Stimulated activated CD4-positive, alpha-beta T cell treated with anti-CD3 and anti-CD28 coated beads, TNF-alpha, amount 100 ng/mL, for 4 hours (primary cell): ENCODE data around the gene TERB1.
A peak's percentile ranks its signal among the peaks of the same experiment; 100 is the strongest.
"Not testable (repeated sequence)": the region's sequence is repeated elsewhere in the genome, so short reads cannot be mapped to it uniquely, and the experiment has no call there.

Experiments
- DNase-seq, 3 experiments: peaks; one replicate each; pipeline ENCODE4 v3.0.0-alpha.2; 2020; ENCODE audit warnings: low read depth in 3 of 3

The TERB1 gene

DNA sequence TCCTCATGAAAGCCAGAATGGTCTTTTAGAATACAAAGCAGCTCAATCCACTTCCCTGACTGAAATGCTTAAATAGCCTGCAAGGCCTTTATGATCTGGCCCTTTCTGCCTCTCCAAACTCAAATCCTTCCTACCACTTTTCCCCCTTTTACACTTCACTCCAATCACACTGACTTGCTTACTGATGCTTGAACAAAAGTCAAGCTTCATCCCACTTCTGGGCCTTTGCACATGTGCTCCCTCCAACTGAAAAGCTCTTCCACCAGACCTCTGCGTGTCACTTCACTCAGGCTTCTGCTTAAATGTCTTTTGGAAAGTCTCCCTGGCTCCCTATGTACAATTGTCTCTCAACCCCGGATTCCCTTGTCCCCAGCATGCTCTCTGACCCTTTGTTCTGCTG, 13.3 kb upstream of the TERB1 start:
- no peak for DNase-seq

GRCh38 chr16:66811043-66811442, 9.7 kb upstream of the TERB1 start:
- no peak for DNase-seq

DNA sequence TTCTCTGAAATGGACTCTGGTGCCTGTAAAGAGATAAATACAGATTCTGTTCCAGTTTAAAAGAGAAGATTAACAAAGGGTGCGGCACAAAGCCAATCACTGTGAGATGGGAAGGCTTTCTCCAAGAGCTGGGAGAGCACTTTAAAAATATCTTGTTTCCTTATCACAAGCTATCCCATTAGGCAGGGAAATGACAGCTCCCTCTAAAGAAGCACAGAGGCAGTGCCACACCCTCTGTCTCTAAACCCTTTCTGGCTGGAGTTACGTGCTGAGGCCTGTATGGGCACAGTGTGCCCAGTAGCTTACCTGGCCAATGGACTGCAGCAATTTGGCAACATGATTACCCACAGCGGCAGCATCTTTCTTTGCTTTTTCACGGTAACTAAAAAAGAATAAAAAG, 9.0 kb upstream of the TERB1 start:
- DNase-seq: no peak

DNA sequence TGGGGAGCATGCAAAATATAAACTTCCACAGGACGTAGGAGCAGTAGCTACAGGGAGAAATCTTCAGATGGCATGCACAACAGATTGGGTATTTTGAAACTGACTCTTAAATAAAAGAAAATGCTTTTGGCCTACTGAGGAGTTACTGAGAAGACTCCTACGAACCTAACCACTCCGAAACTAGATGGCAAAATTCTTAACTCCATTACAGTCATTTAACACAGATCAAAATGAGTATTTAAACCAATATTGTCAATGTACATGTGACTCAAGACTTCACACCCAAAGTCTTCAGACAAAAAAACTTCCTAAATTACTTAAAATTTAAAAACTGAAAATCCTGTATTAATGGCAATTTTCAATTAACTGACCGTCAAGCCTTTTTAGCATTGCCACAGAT, 8.4 kb upstream of the TERB1 start:
- no peak for DNase-seq

DNA sequence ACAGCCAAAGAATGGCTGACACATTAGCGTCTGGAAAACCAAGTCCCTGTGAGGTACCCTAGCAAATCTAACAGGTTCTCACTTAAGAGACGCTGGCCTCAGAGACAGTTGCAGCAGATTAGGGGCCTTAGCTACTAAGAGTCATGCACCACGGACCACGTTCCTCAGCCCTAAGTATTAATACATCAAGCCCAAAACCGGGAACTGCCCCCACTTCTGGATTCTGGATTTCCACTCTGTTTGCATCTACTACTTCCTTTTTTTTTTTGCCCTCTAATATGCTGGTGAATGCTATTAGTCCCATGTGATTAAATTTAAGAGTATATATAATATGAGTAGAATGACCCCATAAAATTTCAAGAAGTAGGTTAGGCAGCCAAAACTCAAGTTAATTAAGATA, 775 bp upstream of the TERB1 start:
- no peak for DNase-seq

- no peak for DNase-seq
Measured at GRCh38 chr16:66800856-66801255, 528 bp downstream of the TERB1 start.

DNA sequence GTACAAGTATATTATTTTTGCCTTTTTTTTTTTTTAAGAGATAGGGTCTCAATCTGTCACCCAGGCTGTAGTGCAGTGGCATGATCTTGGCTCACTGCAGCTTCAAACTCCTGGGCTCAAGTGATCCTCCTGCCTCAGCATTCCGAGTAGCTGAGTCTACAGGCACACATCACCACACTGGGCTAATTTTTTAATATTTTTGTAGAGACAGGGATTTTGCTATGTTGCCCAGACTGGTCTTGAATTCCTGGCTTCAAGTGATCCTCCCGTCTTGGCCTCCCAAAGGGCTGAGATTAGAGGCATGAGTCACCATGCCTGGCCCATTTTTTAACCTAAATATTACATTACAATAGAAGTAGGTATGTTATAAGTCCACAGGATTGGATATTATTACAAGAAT, 3.2 kb downstream of the TERB1 start:
- DNase-seq: no peak

DNA sequence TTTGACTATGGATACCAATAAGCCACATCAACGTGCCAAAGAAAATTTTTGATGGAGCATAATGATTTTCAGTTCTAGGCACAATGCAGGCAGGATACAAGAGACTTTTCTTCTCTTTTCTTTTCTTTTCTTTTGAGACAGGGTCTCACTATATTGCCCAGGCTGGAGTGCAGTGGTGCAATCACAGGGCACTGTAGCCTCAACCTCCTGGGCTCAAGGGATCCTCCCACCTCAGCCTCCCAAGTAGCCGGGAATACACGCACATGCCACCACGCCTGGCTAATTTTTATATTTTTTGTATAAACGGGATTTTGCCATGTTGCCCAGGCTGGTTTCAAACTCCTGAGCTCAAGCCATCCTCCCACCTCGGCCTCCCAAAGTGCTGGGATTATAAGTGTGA, 7.4 kb downstream of the TERB1 start:
- DNase-seq: not testable (repeated sequence)

DNA sequence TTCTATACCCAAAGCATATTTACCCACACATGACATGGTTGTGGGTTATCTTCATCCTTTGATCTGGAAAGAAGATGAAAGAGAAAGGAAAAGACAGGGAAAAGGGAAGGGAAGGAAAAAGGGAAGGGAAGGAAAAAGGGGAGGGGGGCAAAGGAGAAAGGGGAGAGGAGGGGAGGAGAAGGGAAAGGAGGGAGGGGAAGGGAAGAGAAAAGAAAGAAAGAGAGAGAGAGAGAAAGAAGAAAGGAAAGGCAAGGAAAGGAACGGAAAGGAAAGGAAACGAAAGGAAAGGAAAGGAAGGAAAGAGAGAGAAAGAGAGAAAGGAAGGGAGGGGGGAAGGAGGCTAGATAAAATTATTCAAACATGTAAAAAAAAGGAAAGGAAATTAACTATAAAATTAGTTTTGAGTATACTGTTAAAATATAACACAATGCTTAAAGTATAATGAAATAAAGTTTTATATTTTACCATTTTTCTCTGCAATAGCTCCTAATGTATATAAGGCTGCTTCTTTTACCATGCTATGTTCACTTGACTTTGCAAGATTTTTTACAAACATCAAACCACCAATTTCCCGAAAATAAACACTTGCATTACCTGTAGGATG, 11.2 kb downstream of the TERB1 start:
- no peak for DNase-seq

- no peak for DNase-seq
Measured at GRCh38 chr16:66787427-66787826, 14.0 kb downstream of the TERB1 start.

DNA sequence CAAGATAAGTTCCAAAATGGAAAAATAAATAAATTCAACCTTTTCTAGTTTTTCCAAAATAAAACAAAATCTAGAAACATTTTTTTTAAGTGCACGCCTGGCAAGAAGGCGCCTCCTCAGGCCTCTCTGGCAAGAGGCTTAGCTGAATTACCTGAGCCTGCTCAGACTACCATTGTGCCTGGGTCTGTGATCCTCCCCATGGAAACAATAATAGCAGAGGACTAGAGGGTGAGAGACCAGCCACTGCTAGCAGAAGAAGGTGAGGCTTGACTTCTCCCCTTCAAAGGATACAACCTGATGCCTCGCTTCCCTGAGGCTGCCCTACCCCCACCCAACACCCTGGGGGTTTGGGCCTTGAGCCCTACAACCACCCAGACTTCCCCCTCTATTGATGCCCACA, 14.8 kb downstream of the TERB1 start:
- no peak for DNase-seq

- DNase-seq: no peak
Measured at GRCh38 chr16:66776457-66776856, 24.9 kb downstream of the TERB1 start.

GRCh38 chr16:66774981-66775380, 26.4 kb downstream of the TERB1 start:
- DNase-seq: no peak

DNA sequence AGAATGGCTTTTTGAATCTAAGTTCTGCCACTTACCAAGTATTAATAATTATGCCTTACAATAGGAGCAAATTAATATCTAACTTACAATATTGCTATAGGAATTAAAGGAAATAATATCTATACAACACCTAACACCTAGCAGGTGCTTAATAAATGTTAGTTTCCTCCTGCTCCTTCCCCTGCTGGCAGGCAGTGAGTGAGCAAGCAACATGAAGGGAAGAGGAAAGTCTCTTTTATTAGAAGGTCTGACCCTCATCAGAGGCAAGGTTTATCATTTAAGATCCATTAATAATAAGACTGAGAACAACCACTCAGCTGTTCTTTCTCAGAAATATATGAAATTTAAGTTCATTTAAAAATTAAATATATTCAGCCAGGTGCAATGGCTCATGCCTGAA, 43.3 kb downstream of the TERB1 start:
- no peak for DNase-seq

GRCh38 chr16:66754819-66755218, 46.6 kb downstream of the TERB1 start:
- DNase-seq: no peak

GRCh38 chr16:66754211-66754610, 47.2 kb downstream of the TERB1 start:
- no peak for DNase-seq

DNA sequence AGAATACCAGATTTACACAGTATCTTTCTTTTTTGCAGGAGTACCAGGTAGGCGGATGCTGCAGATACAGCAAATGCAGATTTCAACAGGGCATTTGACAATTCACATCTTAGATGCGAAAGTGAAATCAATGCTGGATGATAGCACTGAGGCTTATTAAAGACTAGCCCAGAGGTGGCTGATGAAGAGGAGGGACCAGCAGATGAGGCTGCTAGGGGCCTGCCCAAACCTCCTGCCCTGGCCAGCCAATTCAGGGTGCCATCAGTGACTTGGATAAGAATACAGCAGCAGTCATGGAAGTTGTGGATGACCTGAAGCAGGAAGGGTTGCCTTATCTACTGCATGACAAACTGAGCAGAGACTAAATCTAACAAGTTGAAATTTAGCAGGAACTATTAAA, 48.4 kb downstream of the TERB1 start:
- no peak for DNase-seq

GRCh38 chr16:66752379-66752778, 49.0 kb downstream of the TERB1 start:
- no peak for DNase-seq

DNA sequence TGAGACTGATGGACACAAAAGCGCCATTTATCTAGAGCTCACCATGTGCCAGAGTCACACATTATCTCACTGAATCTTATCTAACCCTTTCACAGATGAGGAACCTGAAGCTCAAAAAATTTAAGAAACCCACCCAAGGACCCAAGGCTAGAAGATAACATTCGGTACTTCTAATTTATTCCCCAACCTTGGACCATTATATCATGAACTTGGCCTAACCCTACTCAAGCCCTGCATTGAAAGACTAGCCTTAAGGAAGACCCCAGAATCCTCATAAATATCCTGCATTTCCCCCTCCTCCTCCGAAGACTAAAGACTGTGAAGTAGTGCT, 49.4 kb downstream of the TERB1 start:
- no peak for DNase-seq

DNA sequence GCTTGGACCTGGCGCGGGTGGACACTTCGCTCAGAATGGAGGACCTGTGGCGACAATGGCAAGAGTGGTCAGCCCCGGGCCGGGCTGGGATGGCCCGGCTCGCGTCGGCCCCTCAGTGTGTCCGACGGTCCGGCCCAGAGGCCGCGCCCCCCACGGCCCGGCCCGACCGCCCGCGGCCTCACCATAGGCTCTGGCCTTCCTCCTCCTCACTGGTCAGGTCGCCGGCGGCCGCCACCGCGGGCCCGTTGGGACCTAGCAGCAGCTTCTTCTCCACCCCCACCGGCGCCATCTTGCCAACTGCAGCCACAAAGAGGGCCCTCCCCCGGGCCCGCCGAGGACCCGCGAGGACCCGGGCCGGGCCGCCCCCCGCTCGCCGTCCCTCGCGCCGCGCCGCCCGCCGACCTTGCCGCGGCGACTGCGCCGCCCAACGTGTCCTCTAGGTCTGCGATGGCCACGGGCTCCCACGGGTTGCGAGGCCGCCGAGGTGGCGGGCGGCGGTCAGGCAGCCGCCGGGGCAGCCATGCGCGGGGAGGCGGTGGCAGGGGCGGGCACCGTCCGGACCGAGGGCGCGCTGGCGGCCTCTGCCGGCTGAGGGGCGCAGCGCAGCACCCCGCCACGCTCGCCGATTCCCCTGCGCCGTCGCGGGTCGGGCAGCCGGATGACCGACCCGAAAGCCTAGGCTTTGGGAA, 49.9 kb downstream of the TERB1 start, which contains the start of gene DYNC1LI2:
TSS of gene DYNC1LI2 (minus strand) at position 307 of the 689 bp plus-strand sequence. CDS start at position 289, 18 bp downstream.
- DNase-seq: peak; percentile 61 to 69 (median 69)

DNA sequence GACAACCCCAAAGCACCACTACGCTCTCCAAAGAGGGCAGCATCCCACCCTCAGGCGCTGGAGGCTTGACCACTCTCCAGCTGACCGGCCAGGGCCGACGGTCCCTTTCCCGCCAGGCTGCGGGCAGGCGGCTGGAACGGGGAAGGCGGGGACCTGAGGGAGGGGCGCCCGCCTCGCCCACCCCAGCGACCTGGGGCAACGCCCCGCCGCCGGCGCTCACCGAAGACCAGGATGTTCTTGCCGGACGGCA, 50.4 kb downstream of the TERB1 start:
- no peak for DNase-seq

DNA sequence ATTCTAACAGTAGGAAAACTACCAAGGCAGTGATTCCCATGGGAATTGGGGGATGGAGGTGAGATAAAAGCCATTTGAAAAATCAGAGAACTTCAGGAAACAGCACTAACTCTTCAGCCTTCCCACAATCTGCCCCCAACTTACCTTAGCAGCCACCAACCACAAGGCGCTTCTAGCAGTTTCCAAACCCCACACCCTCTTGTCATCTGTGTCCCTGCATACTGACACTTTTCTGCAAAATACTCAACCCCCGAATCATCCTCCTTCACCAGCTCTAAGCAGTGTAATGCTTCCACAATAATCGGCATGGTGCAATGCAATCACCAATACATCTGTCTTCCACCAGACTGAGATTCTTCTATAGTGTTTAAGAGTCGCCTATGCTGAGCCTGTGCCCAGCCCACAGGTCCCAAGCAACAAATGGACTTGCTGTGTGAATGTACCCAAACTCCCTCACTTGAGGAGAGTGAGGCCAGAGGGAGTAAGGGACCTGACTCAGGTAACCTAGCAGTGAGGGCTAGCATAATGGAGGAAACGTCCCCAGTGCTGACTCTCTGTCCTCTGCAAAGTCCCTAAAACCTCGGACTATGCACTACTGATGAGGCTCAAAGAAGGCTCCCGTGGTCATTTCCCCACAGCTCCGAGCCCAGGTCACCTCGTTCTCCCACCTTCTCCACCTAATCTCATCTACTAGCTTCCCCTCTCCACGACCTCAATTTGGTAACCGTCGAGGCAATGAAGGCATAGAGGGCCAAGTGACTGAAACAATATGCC, 50.9 kb downstream of the TERB1 start:
- no peak for DNase-seq

GRCh38 chr16:66746682-66747081, 54.7 kb downstream of the TERB1 start:
- no peak for DNase-seq
